GM19452 (cell line): ENCODE results near the gene KRTAP10-2.

Source experiments
- ATAC-seq: cut with Tn5 transposase; IDR thresholded peaks from one replicate; pipeline ENCODE4 v1.9.1; 2021; ENCODE audit not compliant: unreplicated experiment

The KRTAP10-2 gene

DNA sequence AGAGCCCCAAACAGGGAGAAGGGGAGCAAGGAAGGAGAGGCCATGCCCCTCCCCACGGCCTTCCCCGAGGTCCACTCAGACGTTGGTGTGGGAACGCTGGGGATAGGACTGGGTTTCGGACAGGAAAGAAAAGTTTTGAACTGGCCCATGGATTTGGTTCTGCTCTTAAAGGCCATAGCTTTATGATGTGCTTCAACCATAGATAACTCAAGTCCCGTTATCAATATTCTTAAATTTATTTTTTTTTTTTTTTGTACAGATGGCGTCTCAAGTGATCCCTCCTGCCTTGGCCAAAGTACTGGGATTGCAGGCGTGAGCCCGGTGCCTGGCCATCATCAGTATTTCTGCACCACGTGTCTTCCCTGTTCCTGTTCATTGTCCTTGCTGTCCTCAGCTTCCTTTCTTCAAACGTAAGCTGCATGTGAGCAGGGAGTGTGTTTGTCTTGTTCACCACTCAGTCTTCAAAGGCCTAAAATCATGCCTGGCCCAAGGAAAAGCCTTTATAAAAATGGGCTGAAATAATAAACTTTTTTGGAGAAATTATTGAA, 10.5 kb downstream of the KRTAP10-2 start:
- ATAC-seq: no peak

DNA sequence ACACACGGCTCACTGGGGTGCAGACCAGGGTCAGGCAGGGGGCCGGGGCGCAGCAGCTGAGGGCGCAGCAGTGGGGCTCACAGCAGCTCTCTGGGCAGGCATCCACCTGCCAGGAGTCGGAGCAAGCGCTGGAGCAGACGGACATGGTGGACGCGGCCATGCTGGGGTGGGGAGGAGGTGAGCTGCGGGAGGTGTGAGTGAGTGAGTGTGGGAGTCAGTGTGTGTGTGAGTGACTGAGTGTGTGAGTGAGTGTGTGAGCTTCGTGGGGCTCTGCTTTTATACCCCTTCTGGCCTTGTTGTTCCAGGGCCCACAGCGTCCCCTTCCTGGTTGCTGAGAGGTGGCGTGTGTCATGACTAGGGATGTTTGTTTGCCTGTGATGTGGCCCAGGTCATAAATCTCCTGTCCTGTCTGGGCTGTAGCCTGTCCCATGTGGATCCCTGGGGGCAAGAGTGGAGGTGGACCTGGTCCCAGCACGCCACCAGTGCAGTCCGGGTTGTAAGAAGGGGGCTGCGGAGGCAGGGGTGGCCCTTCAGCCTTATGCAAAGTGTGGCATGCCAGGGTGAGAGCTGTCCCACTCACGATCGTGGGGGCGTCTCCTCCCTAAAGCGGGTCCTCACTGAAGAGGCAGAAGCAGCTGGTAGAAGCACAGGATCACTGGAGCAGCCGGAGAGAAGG, 11.2 kb downstream of the KRTAP10-2 start, which contains the start of gene KRTAP10-1:
Gene KRTAP10-1 (minus strand): TSS at position 205 of the 676 bp plus-strand sequence. CDS start 45 bp downstream, at position 160.
- ATAC-seq: no peak

DNA sequence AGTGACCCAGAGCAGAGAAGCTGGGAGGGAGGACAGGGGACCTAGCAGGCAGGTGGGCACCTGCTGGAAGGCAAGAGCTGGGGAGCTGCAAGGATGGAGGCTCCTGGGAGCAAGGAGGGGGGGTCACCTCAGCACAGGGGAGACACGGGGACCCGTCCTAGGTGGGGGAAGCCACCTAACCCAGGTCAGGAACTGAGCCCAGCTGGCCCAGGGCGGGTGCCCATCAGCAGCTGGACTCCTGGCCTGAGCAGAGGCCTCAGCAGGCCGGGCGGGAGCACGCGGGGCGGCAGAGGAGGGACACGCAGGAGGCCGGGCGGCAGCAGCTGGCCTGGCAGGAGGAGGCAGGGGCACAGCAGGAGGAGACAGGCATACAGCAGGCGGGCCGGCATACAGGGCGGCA, 12.3 kb downstream of the KRTAP10-2 start:
- ATAC-seq: no peak

DNA sequence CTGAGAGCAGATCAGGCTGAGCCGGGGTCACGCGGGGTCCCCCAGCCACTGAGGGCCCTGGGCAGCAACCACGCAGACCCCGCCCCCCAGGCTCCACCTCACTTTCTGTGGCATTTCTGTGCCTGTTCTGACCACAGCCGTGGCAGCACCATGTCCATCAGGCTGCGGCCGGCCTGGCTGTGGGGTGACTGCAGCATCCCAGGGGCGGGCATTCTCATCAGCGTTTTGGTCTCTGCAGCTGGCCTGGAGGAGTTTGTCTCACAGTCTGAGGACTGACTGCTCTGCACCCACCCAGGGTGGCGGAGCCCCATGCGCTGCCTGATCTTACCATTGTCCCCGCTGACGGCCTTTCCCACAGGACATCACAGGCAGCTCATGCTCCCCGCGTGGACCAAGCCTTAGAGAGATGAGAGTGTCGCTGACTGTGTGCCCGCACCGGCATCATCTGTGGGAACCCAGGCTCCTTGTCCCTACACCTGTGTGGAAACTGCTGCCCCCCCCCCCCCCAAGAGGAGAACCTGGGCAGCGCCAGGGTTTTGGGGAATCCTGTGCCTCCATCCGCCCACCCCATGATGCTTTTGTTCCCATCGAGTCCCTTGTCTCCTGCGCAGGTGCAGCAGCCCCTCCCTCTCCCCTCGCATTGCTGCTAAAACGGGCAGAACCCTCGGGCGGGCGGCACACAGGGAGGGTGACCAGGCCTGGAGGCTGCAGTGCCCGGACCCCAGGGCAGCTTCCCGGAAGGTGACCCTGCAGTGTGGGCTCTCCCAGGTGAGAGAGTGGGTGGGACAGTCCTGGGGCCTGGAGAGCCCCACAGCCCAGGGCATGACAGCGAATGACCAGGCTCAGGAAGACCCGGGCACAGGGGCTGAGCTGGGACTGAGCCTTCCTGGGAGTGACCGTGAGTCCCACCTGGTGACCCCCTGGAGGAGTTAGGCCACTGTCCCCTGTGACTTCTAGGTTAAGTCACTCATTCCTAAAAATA, 13.1 kb downstream of the KRTAP10-2 start:
- ATAC-seq: no peak

DNA sequence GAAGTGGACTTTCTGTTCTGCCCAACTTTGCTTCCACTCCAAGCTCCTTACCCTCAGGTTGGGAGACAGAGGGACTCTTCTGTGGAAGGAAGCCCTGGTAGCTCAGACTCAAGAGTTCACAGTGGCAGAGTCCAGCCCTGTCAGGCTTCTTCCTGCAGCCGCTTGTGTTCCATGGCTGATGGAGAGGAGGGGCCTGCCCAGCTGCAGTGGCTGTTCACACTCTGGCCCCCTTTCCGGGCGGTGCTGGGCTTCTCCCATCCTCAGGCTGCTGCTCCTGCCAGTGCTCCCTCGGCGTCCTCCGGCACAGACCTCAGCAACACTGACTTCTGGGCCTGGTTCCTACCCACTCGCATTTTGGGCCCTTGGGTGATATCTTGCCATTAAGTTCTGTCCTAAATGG, 15.3 kb downstream of the KRTAP10-2 start:
- no peak for ATAC-seq

DNA sequence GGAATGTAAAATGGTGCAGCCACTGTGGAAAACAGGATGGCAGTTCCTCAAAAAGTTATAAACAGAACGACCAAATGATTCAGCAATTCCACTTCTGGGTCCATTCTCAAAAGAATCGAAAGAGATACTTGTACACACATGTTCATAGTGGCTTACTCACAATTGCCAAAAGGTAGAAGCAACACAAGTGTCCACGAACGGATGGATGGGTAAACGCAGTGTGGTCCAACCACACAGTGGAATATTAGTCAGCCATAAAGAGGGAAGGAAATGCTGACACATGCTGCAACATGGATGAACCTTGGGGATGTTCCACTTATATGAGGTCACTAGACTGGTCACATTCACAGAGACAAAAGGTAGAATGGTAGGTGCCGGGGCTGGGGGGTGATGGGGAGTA, 16.6 kb downstream of the KRTAP10-2 start:
- no peak for ATAC-seq

DNA sequence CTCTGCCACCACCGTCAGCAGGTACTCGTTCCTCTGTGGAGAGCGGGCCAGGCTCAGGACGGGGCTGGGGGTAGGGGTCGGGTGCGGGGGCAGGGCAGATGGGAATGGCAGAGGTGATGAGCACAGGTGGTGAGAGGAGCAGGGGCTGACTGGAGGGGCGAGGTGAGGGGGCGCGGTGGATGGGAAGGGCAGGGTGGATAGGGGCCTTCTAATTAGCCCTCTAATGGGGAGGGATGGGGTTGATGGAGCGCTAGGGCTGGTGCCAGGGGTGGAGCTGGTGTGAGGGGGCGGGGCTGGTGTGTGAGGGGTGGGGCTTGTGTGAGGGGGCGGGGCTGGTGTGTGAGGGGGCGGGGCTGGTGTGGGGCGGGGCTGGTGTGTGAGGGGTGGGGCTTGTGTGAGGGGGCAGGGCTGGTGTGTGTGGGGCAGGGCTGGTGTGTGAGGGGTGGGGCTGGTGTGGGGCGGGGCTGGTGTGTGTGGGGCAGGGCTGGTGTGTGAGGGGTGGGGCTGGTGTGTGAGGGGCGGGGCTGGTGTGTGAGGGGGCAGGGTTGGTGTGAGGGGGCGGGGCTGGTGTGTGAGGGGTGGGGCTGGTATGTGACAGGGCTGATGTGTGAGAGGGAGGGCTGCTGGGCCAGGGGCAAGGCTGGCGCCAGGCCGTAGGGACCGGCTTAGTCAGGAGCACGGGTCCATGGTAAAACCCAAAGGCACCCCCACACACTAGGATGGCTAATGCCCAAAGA, 17.2 kb downstream of the KRTAP10-2 start:
- ATAC-seq: no peak

DNA sequence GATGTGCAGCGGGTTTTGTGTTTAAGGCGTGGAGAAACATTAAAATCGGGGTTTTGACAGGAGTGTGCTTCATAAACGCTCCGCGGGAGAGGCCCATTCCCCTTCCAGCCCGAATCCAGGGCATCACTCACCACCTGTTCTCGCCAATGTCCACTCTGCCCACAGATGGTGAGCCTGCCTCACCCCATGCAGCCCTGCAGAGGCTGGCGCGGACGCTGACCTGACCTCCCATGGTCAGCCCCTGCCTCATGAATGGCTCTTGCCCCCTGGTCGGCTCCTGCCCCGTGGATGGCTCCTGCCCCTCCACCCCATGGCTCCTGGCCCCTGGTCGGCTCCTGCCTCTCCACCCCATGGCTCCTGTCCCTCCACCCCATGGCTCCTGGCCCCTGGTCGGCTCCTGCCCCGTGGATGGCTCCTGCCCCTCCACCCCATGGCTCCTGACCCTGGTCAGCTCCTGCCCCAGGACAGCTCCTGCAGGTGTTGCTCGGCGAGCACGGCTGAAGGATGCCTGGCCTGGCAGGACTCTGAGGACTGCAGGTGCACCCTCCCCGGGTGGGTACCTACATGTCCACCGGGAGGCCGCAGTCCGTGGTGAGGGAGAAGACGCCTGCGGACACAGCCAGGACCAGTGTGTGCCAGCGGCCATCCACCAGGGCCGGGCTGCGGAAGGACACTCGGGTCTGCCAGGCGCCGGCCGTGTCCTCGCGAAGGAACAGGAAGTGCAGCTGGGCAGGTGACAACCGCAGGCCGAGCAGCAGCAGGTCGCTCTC, 18.0 kb downstream of the KRTAP10-2 start:
- ATAC-seq: no peak

DNA sequence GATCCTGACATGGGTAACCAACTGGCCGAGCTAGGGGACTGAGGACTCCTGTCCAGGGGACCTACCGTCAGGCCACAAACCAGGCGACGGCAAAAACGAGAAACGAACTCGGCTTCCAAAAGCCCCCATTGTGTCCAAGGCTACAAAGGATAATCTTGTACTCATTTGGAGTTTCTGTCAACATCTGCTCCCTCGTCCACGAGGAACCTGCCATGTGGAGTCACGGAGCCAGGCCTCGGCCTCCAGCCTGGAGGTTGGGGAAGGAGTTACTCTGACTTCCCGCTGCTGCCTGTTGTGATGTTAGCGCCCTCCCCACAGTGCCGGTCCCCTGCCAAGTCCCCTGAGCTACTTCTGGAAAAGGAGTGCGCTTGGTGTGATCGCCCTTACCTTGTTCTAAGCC, 18.6 kb downstream of the KRTAP10-2 start:
- ATAC-seq: no peak

DNA sequence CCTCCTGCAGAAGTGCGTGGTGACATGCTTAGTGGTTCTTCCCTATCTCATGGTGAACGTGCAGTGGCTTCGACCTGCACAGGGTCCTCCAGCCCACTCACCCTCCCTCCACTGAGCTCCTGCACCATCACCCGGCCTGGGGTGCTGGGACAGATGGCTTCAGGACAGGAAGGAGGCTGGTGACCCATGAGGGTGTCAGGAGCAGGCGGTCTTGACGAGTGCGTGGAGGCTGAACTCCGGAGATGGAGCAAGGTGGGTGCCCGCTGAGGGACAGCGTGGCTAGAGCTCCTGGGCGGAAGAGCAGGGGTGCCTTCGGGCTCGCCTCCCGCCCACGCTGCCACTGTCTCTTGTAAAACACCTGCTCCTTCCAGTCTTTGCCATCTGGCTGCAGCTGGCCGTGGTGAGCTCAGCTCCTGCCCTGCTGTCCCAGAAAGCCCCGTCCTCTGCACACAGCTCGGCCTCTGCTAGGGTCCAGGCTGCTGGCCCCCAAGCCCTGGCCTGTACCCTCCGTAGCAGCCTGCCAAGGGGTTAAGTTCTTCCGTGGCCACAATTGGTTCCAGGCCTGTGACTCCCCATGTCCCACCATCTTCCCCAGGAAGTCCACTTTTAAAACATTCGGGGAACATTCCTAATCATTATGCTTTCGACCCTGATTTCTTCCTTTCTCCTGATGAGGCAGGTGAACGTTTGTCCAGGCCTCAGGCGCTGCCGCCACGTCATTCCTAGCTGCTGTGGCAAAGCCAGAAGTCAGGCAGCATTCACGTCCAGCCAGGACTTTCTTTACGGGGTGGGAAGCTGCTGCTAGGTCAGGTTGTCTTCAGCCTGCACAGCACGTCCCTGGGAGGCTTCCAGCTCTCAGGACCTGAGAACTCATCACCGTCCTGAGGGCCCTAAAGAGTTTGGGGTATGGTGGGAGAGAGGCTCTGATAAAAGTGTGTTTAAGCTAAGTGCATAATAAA, 19.4 kb downstream of the KRTAP10-2 start:
- ATAC-seq: no peak

DNA sequence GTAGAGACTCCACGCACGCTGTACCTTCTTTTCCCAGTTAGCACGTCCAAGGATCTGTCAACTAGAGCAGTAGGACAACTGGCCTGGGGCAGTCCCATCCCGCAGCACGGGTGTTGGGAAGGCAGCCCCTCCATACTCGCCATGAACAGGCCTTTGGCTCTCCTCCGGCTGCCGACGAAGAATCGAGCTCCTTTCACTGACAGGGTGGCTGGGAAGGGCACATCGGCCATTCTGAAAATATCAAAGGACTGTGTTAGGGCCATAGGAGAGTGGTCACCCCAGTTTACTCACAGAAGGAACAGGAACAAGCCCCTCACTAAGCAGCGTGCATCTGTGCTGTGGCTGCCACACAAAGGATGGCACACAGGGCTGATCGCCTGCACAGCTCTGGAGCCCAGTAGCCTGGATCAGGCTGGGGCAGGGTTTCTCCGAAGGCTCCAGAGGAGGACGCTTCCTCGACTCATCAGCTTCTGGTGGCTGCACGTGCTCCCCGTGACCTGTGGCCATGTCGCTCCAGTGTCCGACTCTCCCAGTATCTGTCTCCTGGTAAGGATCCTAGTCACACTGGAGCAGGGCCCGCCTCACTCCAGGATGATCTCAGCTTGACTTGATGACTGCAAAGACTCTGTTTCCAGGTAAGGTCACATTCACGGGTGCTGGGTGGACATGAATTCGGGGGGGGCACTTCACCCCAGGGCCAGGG, 20.3 kb downstream of the KRTAP10-2 start:
- ATAC-seq: no peak

DNA sequence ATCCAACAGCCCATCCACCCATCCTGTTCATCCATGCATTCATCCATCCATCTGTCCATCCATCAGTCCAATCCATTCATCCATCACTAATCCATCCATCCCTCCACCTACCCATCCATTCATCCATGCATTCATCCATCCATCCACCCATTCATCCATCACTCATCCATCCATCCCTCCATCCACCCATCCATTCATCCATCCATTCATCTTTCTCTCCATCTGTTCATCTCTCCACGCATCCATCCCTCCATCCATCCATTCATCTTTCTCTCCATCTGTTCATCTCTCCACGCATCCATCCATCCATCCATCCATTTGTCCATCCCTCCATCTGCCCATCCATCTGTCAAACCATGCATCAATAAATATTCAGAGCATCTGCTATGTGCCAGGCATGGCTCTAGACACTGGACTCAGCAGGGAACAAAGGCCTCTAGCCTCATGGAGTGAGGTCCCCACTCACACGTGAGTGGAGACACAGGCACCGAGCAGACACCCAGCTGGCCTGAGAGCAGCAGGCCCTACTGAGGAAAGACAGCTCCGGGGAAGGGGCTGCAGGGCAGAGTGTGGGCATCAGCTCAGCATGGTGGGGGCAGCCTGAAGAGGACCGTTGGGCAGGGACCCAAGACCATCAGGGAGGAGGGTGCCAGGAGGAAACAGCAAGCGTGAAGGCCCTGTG, 20.9 kb downstream of the KRTAP10-2 start:
- ATAC-seq: no peak

DNA sequence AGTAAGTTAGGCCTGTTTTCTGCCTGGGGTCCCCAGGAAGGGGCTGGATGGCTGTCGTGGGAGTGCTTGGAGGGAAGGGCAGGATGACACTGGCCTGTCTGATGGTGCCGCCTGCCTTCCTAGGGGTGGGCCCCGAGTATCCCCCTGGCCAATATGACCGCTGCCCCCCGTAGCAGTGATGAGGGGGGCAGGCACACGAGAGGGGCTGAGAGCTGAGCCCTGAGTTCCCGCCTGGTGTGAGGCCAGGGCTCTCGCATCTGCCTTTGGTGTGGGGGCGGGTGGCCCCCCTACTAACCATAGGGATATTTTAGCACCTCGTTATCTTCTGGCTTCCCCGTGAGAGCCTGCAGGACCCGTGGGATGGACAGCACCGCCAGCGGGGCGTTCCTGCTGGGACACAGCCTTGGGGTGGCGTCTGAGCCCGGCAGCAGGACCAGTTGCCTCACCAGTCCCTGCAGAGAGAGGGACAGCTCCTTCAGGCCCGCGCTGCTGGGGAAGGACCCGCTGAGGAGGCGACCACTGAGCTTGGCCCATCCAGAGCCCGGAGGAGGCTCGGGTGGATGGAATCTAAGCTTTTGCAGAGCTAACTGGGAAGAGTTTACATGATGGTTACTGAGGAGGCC, 21.7 kb downstream of the KRTAP10-2 start:
- ATAC-seq: no peak

DNA sequence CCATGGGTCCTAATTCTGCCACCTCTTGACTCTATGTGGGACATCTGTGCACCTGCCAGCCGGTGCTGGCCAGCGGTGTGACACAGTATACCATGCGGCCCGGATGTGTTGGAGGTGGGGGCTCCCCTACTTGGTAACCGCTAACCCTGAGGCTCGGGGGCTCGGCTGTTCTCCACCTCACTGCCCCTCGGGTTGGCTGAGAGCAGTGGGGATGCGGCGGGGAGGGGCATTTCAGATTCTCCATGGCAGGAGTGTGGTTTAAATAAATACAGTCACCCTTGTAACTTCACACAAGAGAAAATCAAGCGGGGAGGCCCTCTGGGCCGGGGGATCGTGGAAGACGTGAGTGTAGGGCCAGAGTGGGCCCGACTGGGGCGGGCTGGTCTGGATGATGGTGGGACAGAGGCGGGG, 22.3 kb downstream of the KRTAP10-2 start:
- no peak for ATAC-seq

DNA sequence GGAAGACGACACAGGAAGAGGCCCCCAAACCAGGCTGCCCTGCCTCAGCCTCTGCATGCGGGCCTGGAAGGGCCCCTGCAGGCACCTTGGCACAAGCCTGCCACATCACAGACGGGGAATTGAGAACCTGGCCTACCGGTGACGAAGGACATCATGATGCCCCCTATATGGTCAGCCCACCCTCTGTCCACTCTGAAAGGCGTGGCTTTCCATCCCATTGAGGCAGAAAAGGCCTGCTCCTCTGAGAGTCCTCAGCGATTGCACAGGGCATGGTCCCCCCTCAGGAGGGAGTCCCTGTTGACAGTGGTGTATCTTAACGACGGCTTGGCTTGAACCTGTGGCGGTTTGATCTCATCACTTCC, 22.7 kb downstream of the KRTAP10-2 start:
- no peak for ATAC-seq

DNA sequence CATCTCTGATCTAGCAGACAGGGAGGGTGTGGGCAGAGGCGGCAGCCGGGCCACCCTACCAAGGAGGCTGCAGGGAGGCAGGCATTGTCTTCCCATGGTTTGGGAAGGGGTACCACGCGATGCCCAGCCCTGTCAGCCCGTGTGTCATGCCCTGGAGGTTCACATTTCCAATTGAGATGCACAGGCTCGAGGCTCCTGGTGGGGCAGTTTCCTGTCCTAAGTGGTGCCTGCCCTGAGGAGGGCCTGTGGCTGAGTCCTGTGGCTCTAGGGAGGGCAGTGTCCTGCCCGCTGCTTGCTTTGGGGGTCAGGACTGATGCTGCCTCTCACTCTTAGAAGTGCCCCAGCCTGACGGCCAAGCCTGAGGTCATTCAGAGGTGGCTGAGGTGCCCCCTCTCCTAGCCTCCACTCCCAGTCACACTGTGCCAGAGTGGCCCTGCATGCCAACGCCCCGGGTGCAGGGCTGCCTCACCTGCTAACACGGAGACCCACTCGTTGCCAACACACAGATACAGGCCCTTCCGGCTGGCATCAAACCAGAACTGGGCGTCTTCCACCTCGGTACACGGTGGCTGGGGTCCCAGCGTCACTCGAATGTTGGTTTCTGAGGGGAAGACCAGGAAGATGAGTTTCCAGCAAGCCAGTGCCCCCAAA, 23.2 kb downstream of the KRTAP10-2 start:
- no peak for ATAC-seq
